H9 (cell line): ENCODE results near the gene LONRF3. TPM values are rescaled to one million over a fixed set of nuclear protein-coding genes. Genes with fewer than 3 reads are reported as not detected.

Source experiments
- DNase-seq: peaks from one replicate; pipeline ENCODE4 v3.0.0-alpha.2; 2017
- H2AFZ ChIP-seq: one replicate; pipeline ENCODE4 v1.6.1; 2013; ENCODE audit warnings: mild to moderate bottlenecking, low read length, control low read depth, moderate library complexity
- H2AK5ac ChIP-seq: 2 replicates; pipeline ENCODE4 v1.6.1; 2013; ENCODE audit warnings: low read length, control low read depth, mixed read lengths; ENCODE audit not compliant: insufficient read length
- H2BK120ac ChIP-seq: one replicate; pipeline ENCODE4 v1.6.1; 2013; ENCODE audit warnings: low read depth, mild to moderate bottlenecking, low read length, control low read depth, inconsistent platforms; ENCODE audit not compliant: poor library complexity, severe bottlenecking
- H2BK12ac ChIP-seq: 2 replicates; pipeline ENCODE4 v1.6.1; 2013; ENCODE audit warnings: low read length, control low read depth, mixed read lengths, low read depth; ENCODE audit not compliant: insufficient read length
- H2BK15ac ChIP-seq: 2 replicates; pipeline ENCODE4 v1.6.1; 2013; ENCODE audit warnings: low read depth, low read length, control low read depth
- H2BK20ac ChIP-seq: one replicate; pipeline ENCODE4 v1.6.1; 2013; ENCODE audit warnings: low read depth, mild to moderate bottlenecking, low read length, control low read depth, inconsistent platforms; ENCODE audit not compliant: poor library complexity, severe bottlenecking
- H2BK5ac ChIP-seq: 2 replicates; pipeline ENCODE4 v1.6.1; 2013; ENCODE audit warnings: low read length, control low read depth, mixed read lengths; ENCODE audit not compliant: insufficient read length
- H3K14ac ChIP-seq: 2 replicates; pipeline ENCODE4 v1.6.1; 2013; ENCODE audit warnings: low read length, control low read depth; ENCODE audit not compliant: insufficient read depth
- H3K18ac ChIP-seq: 2 replicates; pipeline ENCODE4 v1.6.1; 2013; ENCODE audit warnings: low read depth, mild to moderate bottlenecking, mixed read lengths, low read length, control low read depth; ENCODE audit not compliant: insufficient read length
- H3K23ac ChIP-seq: 2 replicates; pipeline ENCODE4 v1.6.1; 2013; ENCODE audit warnings: low read length, control low read depth, mixed read lengths, low read depth; ENCODE audit not compliant: insufficient read length
- H3K23me2 ChIP-seq: 2 replicates; pipeline ENCODE4 v1.6.1; 2013; ENCODE audit warnings: low read depth, mild to moderate bottlenecking, mixed read lengths, low read length, control low read depth; ENCODE audit not compliant: insufficient read length, poor library complexity, severe bottlenecking
- H3K27ac ChIP-seq: 2 replicates; pipeline ENCODE4 v1.5.1; 2013; ENCODE audit warnings: low read length, control low read depth, mixed read lengths, low read depth; ENCODE audit not compliant: insufficient read length
- H3K27me3 ChIP-seq: 2 replicates; pipeline ENCODE4 v1.6.1; 2013; ENCODE audit warnings: low read length, control low read depth, inconsistent platforms; ENCODE audit not compliant: insufficient read depth
- H3K4ac ChIP-seq: 2 replicates; pipeline ENCODE4 v1.6.1; 2013; ENCODE audit warnings: low read depth, mild to moderate bottlenecking, control low read depth, inconsistent platforms, low read length, moderate library complexity
- H3K4me1 ChIP-seq: 2 replicates; pipeline ENCODE4 v1.6.1; 2013; ENCODE audit warnings: low read length, control low read depth, inconsistent platforms; ENCODE audit not compliant: insufficient read depth
- H3K4me2 ChIP-seq: 2 replicates; pipeline ENCODE4 v1.6.1; 2013; ENCODE audit warnings: low read length, control low read depth, mixed read lengths; ENCODE audit not compliant: insufficient read length, insufficient read depth
- H3K56ac ChIP-seq: 2 replicates; pipeline ENCODE4 v1.6.1; 2013; ENCODE audit warnings: low read depth, mild to moderate bottlenecking, mixed read lengths, low read length, control low read depth; ENCODE audit not compliant: insufficient read length
- H3K79me1 ChIP-seq: 2 replicates; pipeline ENCODE4 v1.6.1; 2013; ENCODE audit warnings: low read depth, mild to moderate bottlenecking, moderate library complexity, low read length, control low read depth, inconsistent platforms; ENCODE audit not compliant: insufficient read depth, poor library complexity, severe bottlenecking
- H3K79me2 ChIP-seq: 2 replicates; pipeline ENCODE4 v1.6.1; 2013; ENCODE audit warnings: low read length, control low read depth, inconsistent platforms; ENCODE audit not compliant: insufficient read depth
- H3K9ac ChIP-seq: 2 replicates; pipeline ENCODE4 v1.6.1; 2013; ENCODE audit warnings: low read length, control low read depth, mixed read lengths; ENCODE audit not compliant: insufficient read length; ENCODE audit errors: extremely low read depth
- H3K9me3 ChIP-seq: one replicate; pipeline ENCODE4 v1.6.1; 2013; ENCODE audit warnings: low read depth, low read length, inconsistent platforms; ENCODE audit not compliant: control insufficient read depth
- H3T11ph ChIP-seq: one replicate; pipeline ENCODE4 v1.6.1; 2013; ENCODE audit warnings: mild to moderate bottlenecking, low read length, control low read depth, inconsistent platforms
- H4K20me1 ChIP-seq: one replicate; pipeline ENCODE4 v1.6.1; 2013; ENCODE audit not compliant: control insufficient read depth, insufficient read length, insufficient read depth
- H4K5ac ChIP-seq: 2 replicates; pipeline ENCODE4 v1.6.1; 2013; ENCODE audit warnings: low read depth, mild to moderate bottlenecking, mixed read lengths, low read length, control low read depth; ENCODE audit not compliant: insufficient read length
- H4K8ac ChIP-seq: replicated peaks from 2 replicates; pipeline ENCODE4 v1.6.1; 2013; ENCODE audit warnings: low read length, control low read depth, mixed read lengths, low read depth; ENCODE audit not compliant: insufficient read length
- H4K91ac ChIP-seq: 2 replicates; pipeline ENCODE4 v1.6.1; 2013; ENCODE audit warnings: low read depth, mild to moderate bottlenecking, moderate library complexity, mixed read lengths, low read length, control low read depth; ENCODE audit not compliant: insufficient read length
- H3K27ac Mint-ChIP-seq, 3 experiments: 2 replicates in 2 of 3; 3 replicates in 1 of 3; pipeline ENCODE4 v1.8.0; 2020 to 2021; ENCODE audit warnings: mixed read lengths in 3 of 3, mild to moderate bottlenecking in 1 of 3, moderate library complexity in 1 of 3
- H3K27me3 Mint-ChIP-seq: 2 replicates; pipeline ENCODE4 v1.8.0; 2021; ENCODE audit warnings: low read depth, mild to moderate bottlenecking, moderate library complexity, mixed read lengths
- H3K36me3 Mint-ChIP-seq, 3 experiments: 2 replicates in 2 of 3; 3 replicates in 1 of 3; pipeline ENCODE4 v1.8.0; 2020 to 2021; ENCODE audit warnings: low read depth in 3 of 3, mixed read lengths in 3 of 3; ENCODE audit not compliant: insufficient read depth in 1 of 3
- H3K4me1 Mint-ChIP-seq, 2 experiments: 2 replicates each; pipeline ENCODE4 v1.8.0; 2020; ENCODE audit warnings: mixed read lengths in 2 of 2
- H3K4me3 Mint-ChIP-seq, 2 experiments: 2 replicates in 1 of 2; 3 replicates in 1 of 2; pipeline ENCODE4 v1.8.0; 2020 to 2021; ENCODE audit warnings: mild to moderate bottlenecking in 2 of 2, mixed read lengths in 2 of 2, moderate library complexity in 1 of 2
- H3K9me3 Mint-ChIP-seq, 2 experiments: 2 replicates in 1 of 2; 3 replicates in 1 of 2; pipeline ENCODE4 v1.8.0; 2020; ENCODE audit warnings: mild to moderate bottlenecking in 2 of 2, mixed read lengths in 2 of 2, moderate library complexity in 1 of 2
- CTCF ChIP-seq: fragments of 200-600 bp; sonication (generic); conservative IDR thresholded peaks from 3 replicates; pipeline ENCODE4 v1.8.0; 2021; ENCODE audit warnings: antibody characterized with exemption, mild to moderate bottlenecking
- WGBS: extraction: QIAGEN DNeasy Blood & Tissue Kit; methylation state at CpG from one replicate; pipeline ENCODE4 v1.1.7; 2013; ENCODE audit warnings: missing lambda C conversion rate, low lambda C conversion rate, mixed read lengths; ENCODE audit not compliant: insufficient read length; ENCODE audit errors: extremely low coverage; 5-methylcytosine and 5-hydroxymethylcytosine counted together
- total RNA-seq: library from RNA; stranded (reverse); gene quantifications from 2 replicates; pipeline ENCODE4 v1.2.1, GENCODE V29; 2021

LONRF3 gene
- total RNA-seq, 1 experiment from 2014 or later: 0.33 TPM

- Histone ChIP-seq H3T11ph (no peak overlapping the region), H3K79me1 (no peaks in the 10 kb centered on the region), H3K4ac (no peak overlapping the region), H4K20me1 (no peaks in the 10 kb centered on the region), H3K79me2 (no peaks in the 10 kb centered on the region), H3K23me2 (no peaks in the 10 kb centered on the region), H3K27ac (no peak overlapping the region), H2AK5ac (no peak overlapping the region), H3K23ac (no peak overlapping the region), H3K9ac (no peak overlapping the region), H2AFZ (no peak overlapping the region), H3K4me2 (no peak overlapping the region), H4K8ac (no peak overlapping the region), H3K18ac (no peak overlapping the region), H2BK20ac (no peak overlapping the region), H4K91ac (no peak overlapping the region), H3K4me1 (no peaks in the 10 kb centered on the region), H2BK5ac (no peak overlapping the region), H3K27me3 (no peaks in the 10 kb centered on the region), H2BK120ac (no peak overlapping the region), H4K5ac (no peak overlapping the region), H2BK15ac (no peak overlapping the region), H2BK12ac (no peak overlapping the region), H3K9me3 (peaks cover 34% of the 10 kb centered on the region), H3K56ac (no peak overlapping the region), H3K14ac (no peak overlapping the region)
- TF ChIP-seq CTCF: no peak
- no peak overlapping the region for H3K27ac Mint-ChIP-seq
- H3K36me3 Mint-ChIP-seq: peaks cover 0 to 5% (median 2%) of the 10 kb centered on the region in 3 experiments; a peak in 5 of 7 replicates
- H3K4me3 Mint-ChIP-seq: no peak overlapping the region
- DNase-seq: no peak
- no peaks in the 10 kb centered on the region for H3K4me1 Mint-ChIP-seq
- peaks cover 2% of the 10 kb centered on the region; the same call in 1 of the 2 replicates for H3K27me3 Mint-ChIP-seq
- WGBS: no CpG with 5 or more reads among the region's 2 CpGs
- peaks cover 73 to 84% of the 10 kb centered on the region in 2 experiments for H3K9me3 Mint-ChIP-seq
Observed at GRCh38 chrX:119045884-119046283, 71.5 kb downstream of the LONRF3 start.
